OCI-LY3 (cell line): ENCODE measurements around the gene TMEM37.

Source experiments
- H2AFZ ChIP-seq: fragments of 200-600, 300-600 bp; shearing (Covaris generic); 2 replicates; pipeline ENCODE4 v1.6.0; 2014; ENCODE audit warnings: antibody characterized with exemption, low read depth, low read length
- H3K27ac ChIP-seq: fragments of 200-600, 300-600 bp; sonication (generic); 2 replicates; pipeline ENCODE4 v1.5.1; 2014; ENCODE audit warnings: mild to moderate bottlenecking, low read length, moderate library complexity, mixed read lengths
- H3K27me3 ChIP-seq: fragments of 200-600, 300-600 bp; sonication (generic); 2 replicates; pipeline ENCODE4 v1.6.1; 2014; ENCODE audit warnings: low read depth, low read length, mixed read lengths
- H3K36me3 ChIP-seq: fragments of 200-600, 300-600 bp; sonication (generic); replicated peaks from 2 replicates; pipeline ENCODE3; 2014; ENCODE audit warnings: low read depth, low read length, mixed read lengths
- H3K4me1 ChIP-seq: fragments of 300-600, 200-600 bp; sonication (generic); 2 replicates; pipeline ENCODE4 v1.6.1; 2014; ENCODE audit warnings: low read length, mixed read lengths
- H3K4me2 ChIP-seq: fragments of 200-600, 300-600 bp; sonication (generic); 2 replicates; pipeline ENCODE4 v1.6.1; 2014; ENCODE audit warnings: low read length, mixed read lengths
- H3K4me3 ChIP-seq: fragments of 300-600, 200-600 bp; sonication (generic); 2 replicates; pipeline ENCODE4 v1.5.1; 2014; ENCODE audit warnings: antibody characterized with exemption, mild to moderate bottlenecking, low read length, moderate library complexity
- H3K79me2 ChIP-seq: fragments of 300-600, 200-600 bp; shearing (Covaris generic); 2 replicates; pipeline ENCODE4 v1.6.1; 2014; ENCODE audit warnings: mild to moderate bottlenecking, low read length, mixed read lengths
- H3K9ac ChIP-seq: fragments of 300-600, 200-600 bp; shearing (Covaris generic); 2 replicates; pipeline ENCODE4 v1.6.0; 2014; ENCODE audit warnings: mild to moderate bottlenecking, low read length, moderate library complexity
- H3K9me3 ChIP-seq: fragments of 200-600, 300-600 bp; shearing (Covaris generic); 2 replicates; pipeline ENCODE4 v1.6.1; 2014; ENCODE audit warnings: low read length, mixed read lengths; ENCODE audit not compliant: insufficient read depth
- H4K20me1 ChIP-seq: fragments of 200-600, 300-600 bp; sonication (generic); 2 replicates; pipeline ENCODE4 v1.6.1; 2016; ENCODE audit warnings: low read length, mixed read lengths; ENCODE audit not compliant: insufficient read depth
- CTCF ChIP-seq: fragments of 200-600, 300-600 bp; sonication (generic); IDR thresholded peaks from 2 replicates; pipeline ENCODE4 v1.5.1; 2014; ENCODE audit warnings: antibody characterized with exemption, low read length, low read depth
- EZH2phosphoT487 ChIP-seq: fragments of 200-600 bp; shearing (Covaris generic); IDR thresholded peaks from 2 replicates; pipeline ENCODE4 v1.6.1; 2018; ENCODE audit warnings: antibody characterized with exemption, mixed run types, low read depth

The TMEM37 gene

DNA sequence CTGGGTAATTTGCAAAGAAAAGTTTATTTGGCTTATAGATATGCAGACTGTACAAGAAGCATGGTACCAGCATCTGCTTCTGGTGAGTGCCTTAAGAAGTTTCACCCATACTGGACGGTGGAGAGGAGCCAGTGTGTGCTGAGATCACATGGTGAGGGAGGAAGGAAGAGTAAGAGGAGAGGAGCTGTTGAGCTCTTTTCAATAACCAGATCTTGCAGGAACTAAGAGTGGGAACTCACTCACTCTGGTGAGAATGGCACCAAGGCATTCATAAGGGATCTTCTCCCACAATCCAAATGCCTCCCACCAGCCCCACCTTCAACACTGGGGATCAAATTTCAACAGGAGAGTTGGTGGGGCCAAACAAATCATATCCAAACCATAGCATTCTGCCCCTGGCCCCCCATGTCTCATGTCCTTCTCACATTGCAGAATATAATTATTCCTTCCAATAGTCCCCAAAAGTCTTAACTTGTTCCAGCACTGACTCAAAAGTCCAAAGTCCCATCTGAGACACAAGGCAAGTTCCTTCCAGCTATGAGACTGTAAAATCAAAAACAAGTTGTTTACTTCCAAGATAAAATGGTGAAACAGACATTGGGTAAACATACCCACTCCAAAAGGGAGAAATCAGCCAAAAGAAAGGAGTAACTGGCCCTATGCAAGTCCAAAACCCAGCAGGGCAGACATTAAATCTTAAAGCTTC lies 11.7 kb upstream of the TMEM37 start:
- H3K27ac ChIP-seq: no peak overlapping the region
- peaks cover 47% of the 10 kb centered on the region for H3K27me3 ChIP-seq
- H4K20me1 ChIP-seq: no peaks in the 10 kb centered on the region
- no peaks in the 10 kb centered on the region for H3K9me3 ChIP-seq
- no peak for TF ChIP-seq CTCF
- no peak for TF ChIP-seq EZH2phosphoT487
- H3K4me1 ChIP-seq: peaks cover 3% of the 10 kb centered on the region; the same call in 1 of the 2 replicates
- no peak overlapping the region for H3K9ac ChIP-seq
- no peaks in the 10 kb centered on the region for H3K36me3 ChIP-seq
- no peak overlapping the region for H2AFZ ChIP-seq
- H3K4me3 ChIP-seq: no peak overlapping the region
- no peaks in the 10 kb centered on the region for H3K79me2 ChIP-seq
- no peak overlapping the region for H3K4me2 ChIP-seq

DNA sequence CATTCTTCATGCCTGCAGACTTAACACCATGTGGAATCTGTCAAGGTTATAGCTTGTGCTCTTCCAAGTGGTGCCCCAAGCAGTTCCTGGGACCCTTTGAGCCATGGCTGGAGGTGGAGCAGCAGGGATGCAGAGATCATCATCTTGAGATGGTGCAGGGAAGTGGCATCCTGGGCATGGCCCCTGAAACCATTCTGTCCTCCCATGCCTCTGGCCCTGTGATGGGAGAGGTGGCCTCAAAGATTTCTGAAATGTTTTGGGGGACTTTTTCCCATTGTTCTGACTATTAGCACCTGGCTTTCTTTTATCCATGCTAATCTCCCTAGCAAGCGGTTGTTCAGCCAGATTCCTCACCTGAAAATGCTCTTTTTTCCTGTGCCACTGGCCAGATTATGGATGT lies 10.3 kb upstream of the TMEM37 start:
- H3K79me2 ChIP-seq: no peaks in the 10 kb centered on the region

GRCh38 chr2:119421741-119422140 lies 9.9 kb upstream of the TMEM37 start:
- Histone ChIP-seq H3K9me3 (no peaks in the 10 kb centered on the region), H2AFZ (no peak overlapping the region), H3K9ac (no peak overlapping the region), H3K4me3 (no peak overlapping the region), H3K36me3 (no peaks in the 10 kb centered on the region), H3K27me3 (peaks cover 61% of the 10 kb centered on the region), H3K27ac (no peak overlapping the region), H3K4me1 (peaks cover 3% of the 10 kb centered on the region; the same call in 1 of the 2 replicates), H4K20me1 (no peaks in the 10 kb centered on the region), H3K4me2 (no peak overlapping the region), H3K79me2 (no peaks in the 10 kb centered on the region)
- TF ChIP-seq EZH2phosphoT487 (no peak), CTCF (no peak)

More for the DNA sequence above, 10.3 kb upstream of the TMEM37 start:
- peaks cover 57% of the 10 kb centered on the region for H3K27me3 ChIP-seq
- TF ChIP-seq CTCF: no peak
- peaks cover 2% of the 10 kb centered on the region; the same call in 1 of the 2 replicates for H3K4me1 ChIP-seq
- H3K9ac ChIP-seq: no peak overlapping the region
- H3K9me3 ChIP-seq: no peaks in the 10 kb centered on the region
- no peaks in the 10 kb centered on the region for H4K20me1 ChIP-seq
- H3K27ac ChIP-seq: no peak overlapping the region
- no peak overlapping the region for H3K4me3 ChIP-seq
- H2AFZ ChIP-seq: no peak overlapping the region
- H3K36me3 ChIP-seq: no peaks in the 10 kb centered on the region
- H3K4me2 ChIP-seq: no peak overlapping the region

- Histone ChIP-seq H3K27ac (no peak overlapping the region), H4K20me1 (no peaks in the 10 kb centered on the region), H3K9ac (no peak overlapping the region), H3K9me3 (no peaks in the 10 kb centered on the region), H3K4me1 (peaks cover 4% of the 10 kb centered on the region; the same call in 1 of the 2 replicates), H3K79me2 (no peaks in the 10 kb centered on the region), H2AFZ (no peak overlapping the region), H3K27me3 (peaks cover 67% of the 10 kb centered on the region), H3K4me3 (no peak overlapping the region), H3K36me3 (no peaks in the 10 kb centered on the region), H3K4me2 (no peak overlapping the region)
- TF ChIP-seq CTCF (no peak), EZH2phosphoT487 (no peak)
These were observed 9.1 kb upstream of the TMEM37 start for GRCh38 chr2:119422360-119423107.
